Parathyroid adenoma (tissue), 2 donors: ENCODE data around the gene KIAA1549.

Source experiments
- H2AFZ ChIP-seq: fragments of 300-600 bp; sonication (generic); one replicate; pipeline ENCODE4 v1.7.0; 2017; ENCODE audit warnings: antibody characterized with exemption, mild to moderate bottlenecking
- H3K27ac ChIP-seq: fragments of 300-600 bp; sonication (generic); one replicate; pipeline ENCODE4 v1.7.0; 2017
- H3K27me3 ChIP-seq: fragments of 300-600 bp; sonication (generic); one replicate; pipeline ENCODE4 v1.7.0; 2017; ENCODE audit warnings: low read length; ENCODE audit not compliant: control insufficient read depth, insufficient read depth
- H3K36me3 ChIP-seq: fragments of 300-600 bp; sonication (generic); one replicate; pipeline ENCODE4 v1.7.0; 2017; ENCODE audit warnings: low read length; ENCODE audit not compliant: control insufficient read depth, insufficient read depth
- H3K4me1 ChIP-seq: fragments of 300-600 bp; sonication (generic); one replicate; pipeline ENCODE4 v1.7.0; 2017; ENCODE audit warnings: control low read depth
- H3K4me2 ChIP-seq: fragments of 300-600 bp; sonication (generic); one replicate; pipeline ENCODE4 v1.7.0; 2017; ENCODE audit warnings: low read length
- H3K4me3 ChIP-seq: fragments of 300-600 bp; sonication (generic); one replicate; pipeline ENCODE4 v1.7.0; 2017; ENCODE audit warnings: low read depth, low read length
- H3K79me2 ChIP-seq: fragments of 300-600 bp; sonication (generic); one replicate; pipeline ENCODE4 v1.7.0; 2017; ENCODE audit warnings: control low read depth
- H3K9ac ChIP-seq: fragments of 300-600 bp; sonication (generic); one replicate; pipeline ENCODE4 v1.7.0; 2017; ENCODE audit warnings: mild to moderate bottlenecking
- H3K9me3 ChIP-seq: fragments of 300-600 bp; sonication (generic); one replicate; pipeline ENCODE4 v1.7.0; 2017; ENCODE audit warnings: low read length; ENCODE audit not compliant: control insufficient read depth
- CTCF ChIP-seq: fragments of 300-600 bp; sonication (generic); IDR thresholded peaks from one replicate; pipeline ENCODE4 v1.7.0; 2017; ENCODE audit warnings: antibody characterized with exemption, mild to moderate bottlenecking
- donor health status: primary hyperparathyroidism.

Gene KIAA1549

GRCh38 chr7:138809346-138809745 is 171.8 kb downstream of the KIAA1549 start:
- Histone ChIP-seq H3K9me3 (no peaks in the 10 kb centered on the region), H3K9ac (no peak overlapping the region), H3K36me3 (no peaks in the 10 kb centered on the region), H3K27ac (no peak overlapping the region), H2AFZ (no peak overlapping the region), H3K4me1 (peaks cover 4% of the 10 kb centered on the region), H3K27me3 (no peaks in the 10 kb centered on the region), H3K79me2 (no peaks in the 10 kb centered on the region), H3K4me2 (no peak overlapping the region), H3K4me3 (no peak overlapping the region)
- no peak for TF ChIP-seq CTCF

GRCh38 chr7:138804618-138805017 is 176.6 kb downstream of the KIAA1549 start:
- Histone ChIP-seq H3K27ac (no peak overlapping the region), H3K27me3 (no peaks in the 10 kb centered on the region), H3K9ac (no peak overlapping the region), H3K4me3 (no peak overlapping the region), H3K4me1 (peaks cover 3% of the 10 kb centered on the region), H3K4me2 (no peak overlapping the region), H3K36me3 (no peaks in the 10 kb centered on the region), H2AFZ (no peak overlapping the region), H3K9me3 (no peaks in the 10 kb centered on the region), H3K79me2 (no peaks in the 10 kb centered on the region)
- no peak for TF ChIP-seq CTCF

GRCh38 chr7:138802706-138803105 is 178.5 kb downstream of the KIAA1549 start:
- peaks cover 6% of the 10 kb centered on the region for H3K4me1 ChIP-seq
- no peak overlapping the region for H3K4me3 ChIP-seq
- H3K27ac ChIP-seq: no peak overlapping the region
- no peaks in the 10 kb centered on the region for H3K9me3 ChIP-seq
- no peak overlapping the region for H2AFZ ChIP-seq
- no peak for TF ChIP-seq CTCF
- H3K27me3 ChIP-seq: no peaks in the 10 kb centered on the region
- H3K4me2 ChIP-seq: no peak overlapping the region
- H3K36me3 ChIP-seq: no peaks in the 10 kb centered on the region
- H3K79me2 ChIP-seq: no peaks in the 10 kb centered on the region
- H3K9ac ChIP-seq: no peak overlapping the region

- H3K4me2 ChIP-seq: no peak overlapping the region
- H3K27ac ChIP-seq: no peak overlapping the region
- H2AFZ ChIP-seq: no peak overlapping the region
- H3K4me3 ChIP-seq: no peak overlapping the region
- no peak overlapping the region for H3K9ac ChIP-seq
- peaks cover 7% of the 10 kb centered on the region for H3K4me1 ChIP-seq
- TF ChIP-seq CTCF: no peak
- H3K9me3 ChIP-seq: no peaks in the 10 kb centered on the region
- H3K27me3 ChIP-seq: no peaks in the 10 kb centered on the region
- H3K79me2 ChIP-seq: no peaks in the 10 kb centered on the region
- no peaks in the 10 kb centered on the region for H3K36me3 ChIP-seq
These were observed 179.9 kb downstream of the KIAA1549 start for GRCh38 chr7:138801256-138801655.

- no peak for TF ChIP-seq CTCF
- no peaks in the 10 kb centered on the region for H3K27me3 ChIP-seq
- no peaks in the 10 kb centered on the region for H3K79me2 ChIP-seq
- no peak overlapping the region for H2AFZ ChIP-seq
- no peak overlapping the region for H3K4me3 ChIP-seq
- H3K9me3 ChIP-seq: no peaks in the 10 kb centered on the region
- H3K27ac ChIP-seq: no peak overlapping the region
- H3K4me1 ChIP-seq: peaks cover 7% of the 10 kb centered on the region
- H3K9ac ChIP-seq: no peak overlapping the region
- no peaks in the 10 kb centered on the region for H3K36me3 ChIP-seq
- H3K4me2 ChIP-seq: no peak overlapping the region
These were observed 181.7 kb downstream of the KIAA1549 start for GRCh38 chr7:138799336-138800000.
